Uterus (tissue), 2 donors: ENCODE data around the gene SNAP47.

Source experiments
- CTCF ChIP-seq, 4 experiments: fragments of 200-600 bp in 2 of 4; fragments of 450-650 bp in 2 of 4; sonication (generic) in 2 of 4; IDR thresholded peaks; one replicate each; pipeline ENCODE4 v1.5.1; 2016 to 2019; ENCODE audit warnings: antibody characterized with exemption in 4 of 4, mild to moderate bottlenecking in 2 of 4, moderate library complexity in 1 of 4
- POLR2A ChIP-seq, 2 donors: fragments of 450-650 bp; IDR thresholded peaks; one replicate each; pipeline ENCODE4 v1.6.1; 2016; ENCODE audit warnings: antibody characterized with exemption in 2 of 2, mild to moderate bottlenecking in 1 of 2, moderate library complexity in 1 of 2

GRCh38 chr1:227796359-227796915 is 61.2 kb downstream of the SNAP47 start:
- TF ChIP-seq CTCF (IDR thresholded peaks at IDR 0.05): no peak
- no peak for TF ChIP-seq POLR2A (IDR thresholded peaks at IDR 0.05)
